Kidney (tissue), 14 donors: Measurements from ENCODE around the gene IFTAP. TPM values are rescaled to one million over a fixed set of nuclear protein-coding genes. Genes with fewer than 3 reads are reported as not detected.

Source experiments
- DNase-seq, 5 donors: peaks; one replicate each; pipeline ENCODE4 v3.0.0-alpha.2; 2013 to 2020
- FAIRE-seq: peaks from 2 replicates; lab custom pipeline; 2012; peaks lifted over from hg19 to GRCh38; lab: Jason Lieb, UNC
- H3K27ac ChIP-seq, 2 donors: one replicate each; pipeline ENCODE4 v1.7.0; 2013; ENCODE audit warnings: low read depth in 2 of 2, low read length in 2 of 2, inconsistent platforms in 1 of 2
- H3K27me3 ChIP-seq: one replicate; pipeline ENCODE4 v1.7.1; 2013; ENCODE audit warnings: low read length, inconsistent platforms; ENCODE audit not compliant: control insufficient read depth, insufficient read depth
- H3K36me3 ChIP-seq, 3 donors: one replicate each; pipeline versions ENCODE4 v1.7.0 to v1.7.1; 2013; ENCODE audit warnings: low read length in 3 of 3, control low read depth in 1 of 3, inconsistent platforms in 1 of 3; ENCODE audit not compliant: insufficient read depth in 3 of 3, control insufficient read depth in 2 of 3
- H3K4me1 ChIP-seq, 3 donors: one replicate each; pipeline versions ENCODE4 v1.7.0 to v1.7.1; 2013; ENCODE audit warnings: low read length in 3 of 3, inconsistent platforms in 1 of 3, low read depth in 1 of 3; ENCODE audit not compliant: control insufficient read depth in 2 of 3, insufficient read depth in 2 of 3
- H3K4me3 ChIP-seq, 3 donors: one replicate each; pipeline versions ENCODE4 v1.7.0 to v1.8.1; 2013; ENCODE audit warnings: low read length in 3 of 3, control low read depth in 1 of 3, inconsistent platforms in 1 of 3
- H3K9ac ChIP-seq, 3 donors: one replicate each; pipeline versions ENCODE4 v1.7.0 to v1.7.1; 2013; ENCODE audit warnings: low read length in 3 of 3, control low read depth in 1 of 3, inconsistent platforms in 1 of 3
- H3K9me3 ChIP-seq, 3 donors: one replicate each; pipeline versions ENCODE4 v1.7.0 to v1.7.1; 2013; ENCODE audit warnings: low read length in 3 of 3, control low read depth in 1 of 3, inconsistent platforms in 1 of 3; ENCODE audit not compliant: control insufficient read depth in 2 of 3, insufficient read depth in 1 of 3
- intact Hi-C: fragments of 100-400 bp; cut with DNase I; formaldehyde crosslinking; loops from one replicate; pipeline ENCODE4 v1.11.1; 2022
- polyA plus RNA-seq: library from polyadenylated mRNA; stranded (reverse); fragments of 350-450 nt; fragmentation: Illumina TruSeq; extraction: RNeasy Lipid Tissue Mini Kit (QIAGEN cat#74804); gene quantifications from one replicate; pipeline ENCODE4 v1.2.3, GENCODE V29; 2014; ENCODE audit warnings: low read depth, low replicate concordance; ENCODE audit not compliant: insufficient read depth
- total RNA-seq: library from RNA; stranded (reverse); fragmentation: NEBNext Ultra II Directional; extraction: Animal tissue kit (Norgen Biotek cat#: 25700); gene quantifications from one replicate; pipeline ENCODE4 v1.2.1, GENCODE V29; 2021
- TF ChIP-seq, protein P1 (sequence below): IDR thresholded peaks from 3 replicates; pipeline ENCODE4 v1.5.1; 2012; ENCODE audit warnings: mild to moderate bottlenecking, moderate library complexity, borderline replicate concordance; ENCODE audit not compliant: insufficient read depth; ENCODE audit errors: extremely low read depth
- donor health status: control.
- donor health status: control.
- donor health status: control.
- donor health status: control.
- donor health status: control.
- donor health status: DM: yes; HTN: yes; CAD: no.
- donor health status: Normal renal cell carcinoma (clear cell type).

The IFTAP gene
- total and polyA plus RNA-seq, 2 donors from 2014 or later, result 13.4 to 49.3 TPM

DNA sequence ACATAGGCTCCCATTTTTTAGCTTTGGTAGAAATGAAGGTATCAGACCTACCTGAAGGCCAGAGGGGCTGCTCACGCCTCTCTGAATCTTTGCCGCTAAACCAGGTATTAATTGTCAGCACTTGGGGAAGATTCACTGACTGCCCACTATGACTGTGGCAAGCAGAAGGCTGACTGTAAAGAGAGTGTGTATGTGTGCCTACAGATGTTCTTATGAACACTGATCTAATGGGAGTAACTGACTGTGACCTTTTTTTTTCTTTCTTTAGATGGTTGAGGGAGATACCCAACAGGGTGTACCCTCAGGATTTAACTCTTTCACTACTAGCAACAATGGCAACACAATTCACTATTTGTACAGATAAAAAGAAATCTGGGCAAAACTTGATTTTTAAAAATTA is 3.7 kb downstream of the IFTAP start, which contains the start of gene RAG2:
Gene RAG2, minus strand, starts transcription at position 186 of the 400 bp plus-strand sequence. CDS start 4,068 bp downstream, outside the sequence.
- Histone ChIP-seq H3K27ac (no peak within 1 kb of the TSS), H3K9me3 (no peaks in the 10 kb centered on the region), H3K27me3 (no peaks in the 10 kb centered on the region), H3K9ac (no peak within 1 kb of the TSS), H3K4me3 (no peak within 1 kb of the TSS), H3K4me1 (peaks cover 0 to 5% (median 3%) of the 10 kb centered on the region in 3 donors), H3K36me3 (no peaks in the 10 kb centered on the region)
- intact Hi-C loops, result no loop called here
- FAIRE-seq, result no peak
- TF ChIP-seq, protein P1, sequence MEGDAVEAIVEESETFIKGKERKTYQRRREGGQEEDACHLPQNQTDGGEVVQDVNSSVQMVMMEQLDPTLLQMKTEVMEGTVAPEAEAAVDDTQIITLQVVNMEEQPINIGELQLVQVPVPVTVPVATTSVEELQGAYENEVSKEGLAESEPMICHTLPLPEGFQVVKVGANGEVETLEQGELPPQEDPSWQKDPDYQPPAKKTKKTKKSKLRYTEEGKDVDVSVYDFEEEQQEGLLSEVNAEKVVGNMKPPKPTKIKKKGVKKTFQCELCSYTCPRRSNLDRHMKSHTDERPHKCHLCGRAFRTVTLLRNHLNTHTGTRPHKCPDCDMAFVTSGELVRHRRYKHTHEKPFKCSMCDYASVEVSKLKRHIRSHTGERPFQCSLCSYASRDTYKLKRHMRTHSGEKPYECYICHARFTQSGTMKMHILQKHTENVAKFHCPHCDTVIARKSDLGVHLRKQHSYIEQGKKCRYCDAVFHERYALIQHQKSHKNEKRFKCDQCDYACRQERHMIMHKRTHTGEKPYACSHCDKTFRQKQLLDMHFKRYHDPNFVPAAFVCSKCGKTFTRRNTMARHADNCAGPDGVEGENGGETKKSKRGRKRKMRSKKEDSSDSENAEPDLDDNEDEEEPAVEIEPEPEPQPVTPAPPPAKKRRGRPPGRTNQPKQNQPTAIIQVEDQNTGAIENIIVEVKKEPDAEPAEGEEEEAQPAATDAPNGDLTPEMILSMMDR, result no peak
- no peak for DNase-seq

DNA sequence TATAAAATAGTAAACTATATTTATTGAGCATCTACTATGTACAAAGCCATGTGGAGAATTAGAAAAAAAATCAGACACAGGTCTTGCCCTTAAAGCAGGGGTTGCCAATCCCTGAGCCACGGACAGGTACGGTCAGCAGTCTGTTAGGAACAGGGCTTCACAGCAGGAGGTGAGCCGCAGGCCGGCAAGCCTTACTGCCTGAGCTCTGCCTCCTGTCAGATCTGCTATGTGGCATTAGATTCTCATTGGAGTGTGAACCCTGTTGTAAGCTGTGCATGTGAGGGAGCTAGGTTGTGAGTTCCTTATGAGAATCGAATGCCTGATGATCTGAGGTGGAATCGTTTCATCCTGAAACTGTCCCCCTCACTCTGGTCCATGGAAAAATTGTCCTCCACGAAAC is 5.9 kb downstream of the IFTAP start:
- Histone ChIP-seq H3K9ac (no peak overlapping the region), H3K27ac (no peak overlapping the region), H3K4me1 (peaks cover 0 to 4% (median 3%) of the 10 kb centered on the region in 3 donors), H3K9me3 (no peaks in the 10 kb centered on the region), H3K36me3 (no peaks in the 10 kb centered on the region), H3K27me3 (no peaks in the 10 kb centered on the region), H3K4me3 (no peak overlapping the region)
- intact Hi-C loops, result no loop called here
- DNase-seq (no peak), FAIRE-seq (no peak)
- TF ChIP-seq, protein P1, result no peak

DNA sequence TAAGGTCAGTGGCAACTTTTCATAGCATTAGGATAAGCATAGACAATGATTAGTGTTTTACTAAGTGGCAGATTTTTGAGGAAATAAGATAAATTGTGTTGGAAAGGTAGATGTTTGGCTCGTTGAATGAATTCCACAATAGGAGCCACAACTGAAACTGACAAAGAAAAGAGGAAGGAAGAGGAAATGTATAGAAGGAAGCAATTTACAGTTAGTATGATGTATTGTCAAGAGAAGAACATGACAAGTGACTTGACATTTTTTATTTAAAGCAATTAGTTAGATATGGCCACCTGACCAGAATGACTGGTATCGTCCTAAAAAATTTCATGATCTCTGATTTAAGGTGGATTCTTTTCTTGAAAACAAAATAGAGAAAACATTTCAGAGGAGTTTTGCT is 6.9 kb downstream of the IFTAP start:
- no peaks in the 10 kb centered on the region for H3K27me3 ChIP-seq
- no peaks in the 10 kb centered on the region for H3K9me3 ChIP-seq
- FAIRE-seq, result peak; percentile 3
- H3K9ac ChIP-seq, result no peak overlapping the region
- no peak overlapping the region for H3K27ac ChIP-seq
- intact Hi-C loops, result no loop called here
- no peak for DNase-seq
- TF ChIP-seq, protein P1, result no peak
- no peaks in the 10 kb centered on the region for H3K36me3 ChIP-seq
- no peak overlapping the region for H3K4me3 ChIP-seq
- H3K4me1 ChIP-seq, result no peaks in the 10 kb centered on the region

DNA sequence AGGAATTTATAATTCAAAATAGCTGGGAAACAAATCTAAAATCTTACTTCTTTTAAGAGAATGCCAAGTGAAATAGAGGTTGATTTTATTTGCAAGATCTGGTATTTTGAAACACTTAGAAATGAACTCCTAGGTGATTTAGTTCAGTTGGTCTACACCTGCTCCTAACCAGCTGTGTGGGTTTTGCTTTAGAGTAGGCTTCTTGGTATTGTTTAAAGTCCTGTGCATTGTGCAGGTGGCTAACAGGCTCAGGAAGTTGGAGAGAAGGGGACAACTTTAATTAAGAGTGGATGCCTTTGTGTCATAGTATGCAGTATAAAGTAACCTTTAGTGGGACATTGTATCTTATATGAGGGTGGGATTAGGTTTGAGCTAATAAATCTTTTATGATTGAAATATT is 7.8 kb downstream of the IFTAP start:
- H3K9me3 ChIP-seq, result no peaks in the 10 kb centered on the region
- no peaks in the 10 kb centered on the region for H3K4me1 ChIP-seq
- no peak for FAIRE-seq
- H3K9ac ChIP-seq, result no peak overlapping the region
- DNase-seq, result no peak
- no peaks in the 10 kb centered on the region for H3K36me3 ChIP-seq
- intact Hi-C loops, result no loop called here
- no peak overlapping the region for H3K4me3 ChIP-seq
- TF ChIP-seq, protein P1, result no peak
- H3K27me3 ChIP-seq, result no peaks in the 10 kb centered on the region
- H3K27ac ChIP-seq, result no peak overlapping the region
